ENCODE measurements around the gene C20orf173. TPM values are rescaled to one million over a fixed set of nuclear protein-coding genes. Genes with fewer than 3 reads are reported as not detected.

Gene C20orf173
- total RNA-seq, 2 experiments from 2014 or later = not detected

DNA sequence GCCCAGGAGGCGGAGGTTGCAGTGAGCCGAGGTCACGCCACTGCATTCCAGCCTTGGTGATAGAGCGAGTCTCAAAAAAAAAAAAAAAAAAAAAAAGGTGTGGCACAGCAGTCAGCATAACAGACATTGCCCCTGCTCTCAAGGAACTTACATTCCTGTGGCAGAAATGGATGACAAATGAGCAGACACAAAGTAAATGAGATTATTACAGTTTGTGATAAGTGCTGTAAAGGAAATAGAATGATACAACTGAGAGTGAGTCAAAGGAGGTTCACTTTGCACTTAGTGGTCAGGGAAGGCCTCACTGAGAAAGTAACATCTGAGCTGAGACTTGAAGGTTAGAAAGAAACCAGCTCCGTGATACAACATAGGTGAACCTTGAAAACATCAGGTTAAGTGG is 37.6 kb downstream of the C20orf173 start:
- POLR2A ChIA-PET = interaction anchor here (0.7 to 3.1 kb wide), 5 partner anchors 8 to 207 kb away, joined by 3 to 19 read pairs (median 4); partner anchors contain the start of genes CEP250 and EIF6

DNA sequence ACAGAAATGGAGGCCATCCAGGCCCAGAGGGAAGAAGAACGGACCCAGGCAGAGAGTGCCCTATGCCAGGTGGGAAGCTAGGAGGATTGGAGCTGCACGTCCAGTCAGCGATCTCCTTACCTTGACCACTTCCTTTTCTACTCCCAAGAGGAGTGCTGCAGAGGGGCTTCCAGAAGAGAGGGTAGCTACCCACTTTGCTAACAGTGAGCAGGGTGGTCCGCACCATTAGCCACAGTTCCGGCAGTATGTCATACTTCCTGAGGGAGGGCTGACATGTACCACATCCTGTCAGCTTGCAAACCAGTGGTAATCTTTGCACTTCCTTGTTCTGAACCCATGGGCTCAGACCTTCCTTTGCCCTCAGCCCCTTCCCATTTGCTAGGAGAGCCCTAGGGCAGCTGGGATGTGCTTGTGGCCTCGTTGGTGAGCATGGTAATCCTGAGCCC is 38.7 kb downstream of the C20orf173 start:
- TF ChIP-seq, protein P1, sequence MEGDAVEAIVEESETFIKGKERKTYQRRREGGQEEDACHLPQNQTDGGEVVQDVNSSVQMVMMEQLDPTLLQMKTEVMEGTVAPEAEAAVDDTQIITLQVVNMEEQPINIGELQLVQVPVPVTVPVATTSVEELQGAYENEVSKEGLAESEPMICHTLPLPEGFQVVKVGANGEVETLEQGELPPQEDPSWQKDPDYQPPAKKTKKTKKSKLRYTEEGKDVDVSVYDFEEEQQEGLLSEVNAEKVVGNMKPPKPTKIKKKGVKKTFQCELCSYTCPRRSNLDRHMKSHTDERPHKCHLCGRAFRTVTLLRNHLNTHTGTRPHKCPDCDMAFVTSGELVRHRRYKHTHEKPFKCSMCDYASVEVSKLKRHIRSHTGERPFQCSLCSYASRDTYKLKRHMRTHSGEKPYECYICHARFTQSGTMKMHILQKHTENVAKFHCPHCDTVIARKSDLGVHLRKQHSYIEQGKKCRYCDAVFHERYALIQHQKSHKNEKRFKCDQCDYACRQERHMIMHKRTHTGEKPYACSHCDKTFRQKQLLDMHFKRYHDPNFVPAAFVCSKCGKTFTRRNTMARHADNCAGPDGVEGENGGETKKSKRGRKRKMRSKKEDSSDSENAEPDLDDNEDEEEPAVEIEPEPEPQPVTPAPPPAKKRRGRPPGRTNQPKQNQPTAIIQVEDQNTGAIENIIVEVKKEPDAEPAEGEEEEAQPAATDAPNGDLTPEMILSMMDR (IDR thresholded peaks at IDR 0.05) = no peak
- peak overlapping the region; percentile 100 for H3K27ac Mint-ChIP-seq
- H3K9me3 Mint-ChIP-seq = no peaks in the 10 kb centered on the region
- ChIA-PET POLR2A (interaction anchor here (0.6 to 3.1 kb wide), 24 partner anchors 9 to 463 kb away, joined by 3 to 19 read pairs (median 4); partner anchors contain the start of genes CEP250, RBM39, SCAND1 and SPAG4), CTCF (interaction anchor here (1.0 to 2.3 kb wide), 10 partner anchors 9 to 395 kb away, joined by 3 to 8 read pairs (median 4); partner anchors contain the start of gene ERGIC3)
- peak; percentile 80 for DNase-seq
- intact Hi-C loops (cut with micrococcal nuclease) = no loop called here
- ATAC-seq = peak; percentile 97
- H3K27me3 Mint-ChIP-seq = no peaks in the 10 kb centered on the region
- H3K36me3 Mint-ChIP-seq (ENCODE audit: low read depth) = peaks cover 57% of the 10 kb centered on the region
- H3K4me1 Mint-ChIP-seq (ENCODE audit: low read depth) = peaks cover 44% of the 10 kb centered on the region
- peak overlapping the region; percentile 100 for H3K4me3 Mint-ChIP-seq

More for the DNA sequence above, 37.6 kb downstream of the C20orf173 start:
- peak overlapping the region; percentile 100 for H3K4me3 Mint-ChIP-seq
- H3K9me3 Mint-ChIP-seq = no peaks in the 10 kb centered on the region
- ATAC-seq (peak; percentile 38), DNase-seq (no peak)
- H3K4me1 Mint-ChIP-seq (ENCODE audit: low read depth) = peaks cover 42% of the 10 kb centered on the region
- intact Hi-C loops (cut with micrococcal nuclease) = no loop called here
- peak overlapping the region; percentile 100 for H3K27ac Mint-ChIP-seq
- CTCF ChIA-PET = interaction anchor here (1.5 to 2.3 kb wide), 2 partner anchors 11 to 394 kb away, joined by 3 to 7 read pairs; no protein-coding TSS in a partner anchor
- TF ChIP-seq, protein P1 (IDR thresholded peaks at IDR 0.05) = no peak
- no peaks in the 10 kb centered on the region for H3K27me3 Mint-ChIP-seq
- H3K36me3 Mint-ChIP-seq (ENCODE audit: low read depth) = peaks cover 58% of the 10 kb centered on the region

GRCh38 chr20:35489717-35490116 is 39.7 kb downstream of the C20orf173 start:
- Mint-ChIP-seq H3K36me3 (ENCODE audit: low read depth) (peaks cover 50% of the 10 kb centered on the region), H3K27me3 (no peaks in the 10 kb centered on the region)
- intact Hi-C loops (cut with micrococcal nuclease) = no loop called here

GRCh38 chr20:35487479-35487878 is 42.0 kb downstream of the C20orf173 start:
- Mint-ChIP-seq H3K27ac (no peak overlapping the region), H3K4me1 (ENCODE audit: low read depth) (peaks cover 45% of the 10 kb centered on the region), H3K4me3 (no peak overlapping the region), H3K36me3 (ENCODE audit: low read depth) (peaks cover 58% of the 10 kb centered on the region), H3K9me3 (peaks cover 3% of the 10 kb centered on the region), H3K27me3 (no peaks in the 10 kb centered on the region)
- POLR2A ChIA-PET = interaction anchor here (0.7 to 1.1 kb wide), 3 partner anchors 12 to 1112 kb away, joined by 3 read pairs; no protein-coding TSS in a partner anchor
- no peak for ATAC-seq
- intact Hi-C loops (cut with micrococcal nuclease) = no loop called here
- CTCF ChIA-PET = interaction anchor here (0.8 to 3.2 kb wide), 2 partner anchors 24 to 41 kb away, joined by 3 to 20 read pairs; no protein-coding TSS in a partner anchor
- TF ChIP-seq, protein P1 (IDR thresholded peaks at IDR 0.05) = no peak
- DNase-seq = no peak

More at GRCh38 chr20:35489717-35490116, 39.7 kb downstream of the C20orf173 start:
- peak overlapping the region; percentile 100 for H3K27ac Mint-ChIP-seq
- DNase-seq (peak; percentile 29), ATAC-seq (no peak)
- TF ChIP-seq, protein P1 (IDR thresholded peaks at IDR 0.05) = no peak
- H3K9me3 Mint-ChIP-seq = no peaks in the 10 kb centered on the region
- POLR2A ChIA-PET = interaction anchor here (0.6 to 2.0 kb wide), 10 partner anchors 11 to 465 kb away, joined by 3 to 13 read pairs (median 4); partner anchors contain the start of gene SCAND1
- CTCF ChIA-PET = interaction anchor here (0.6 to 2.0 kb wide), 6 partner anchors 11 to 129 kb away, joined by 3 to 8 read pairs (median 4); no protein-coding TSS in a partner anchor
- peak overlapping the region; percentile 100 for H3K4me3 Mint-ChIP-seq
- peaks cover 46% of the 10 kb centered on the region for H3K4me1 Mint-ChIP-seq (ENCODE audit: low read depth)

- ATAC-seq = no peak
- H3K9me3 Mint-ChIP-seq = peaks cover 3% of the 10 kb centered on the region
- TF ChIP-seq, protein P1 (IDR thresholded peaks at IDR 0.05) = no peak
- peaks cover 33% of the 10 kb centered on the region for H3K36me3 Mint-ChIP-seq (ENCODE audit: low read depth)
- H3K4me3 Mint-ChIP-seq = no peak overlapping the region
- ChIA-PET CTCF (interaction anchor here (1.0 to 2.3 kb wide), 6 partner anchors 9 to 139 kb away, joined by 3 to 6 read pairs (median 4); no protein-coding TSS in a partner anchor), POLR2A (interaction anchor here (0.6 to 2.8 kb wide), 3 partner anchors 11 to 184 kb away, joined by 3 to 7 read pairs (median 4); no protein-coding TSS in a partner anchor)
- no peak for DNase-seq
- peaks cover 8% of the 10 kb centered on the region for H3K4me1 Mint-ChIP-seq (ENCODE audit: low read depth)
- intact Hi-C loops (cut with micrococcal nuclease) = no loop called here
- peak overlapping the region; percentile 53 for H3K27ac Mint-ChIP-seq
- no peaks in the 10 kb centered on the region for H3K27me3 Mint-ChIP-seq
Measured at GRCh38 chr20:35479798-35480197, 49.7 kb downstream of the C20orf173 start.
